Fibroblast of lung (primary cell): Measurements from ENCODE around the gene NTN1.

Experiments
- CTCF ChIP-seq, 2 donors: IDR thresholded peaks in 1 of 2; conservative IDR thresholded peaks in 1 of 2; 1 replicate in 1 of 2; 2 replicates in 1 of 2; pipeline ENCODE4 v1.5.1; 2011 to 2012; ENCODE audit warnings: low read length in 2 of 2, control low read depth in 1 of 2, inconsistent platforms in 1 of 2, low read depth in 1 of 2, mild to moderate bottlenecking in 1 of 2
- EZH2 ChIP-seq: IDR thresholded peaks from 2 replicates; pipeline ENCODE4 v1.5.1; 2012; ENCODE audit warnings: low read length, control low read depth, mild to moderate bottlenecking; ENCODE audit errors: missing control alignments

- no peak for TF ChIP-seq EZH2
- no peak for TF ChIP-seq CTCF (conservative IDR thresholded peaks at IDR 0.05 in 1 of 2, IDR thresholded peaks at IDR 0.05 in 1 of 2; ENCODE audit: low read depth in 1 of 2, low read length in 2 of 2)
Observed at GRCh38 chr17:9071016-9071415, 49.7 kb downstream of the NTN1 start.
